ENCODE results near the gene XYLT2. TPM values are rescaled to one million over a fixed set of nuclear protein-coding genes. Genes with fewer than 3 reads are reported as not detected.

The XYLT2 gene
- total and polyA plus RNA-seq, 9 of the 15 experiments (the other 6 are each of a cell fraction or from before 2014, with no cell fraction given): 0.63 to 9.1 (median 4.3) TPM

DNA sequence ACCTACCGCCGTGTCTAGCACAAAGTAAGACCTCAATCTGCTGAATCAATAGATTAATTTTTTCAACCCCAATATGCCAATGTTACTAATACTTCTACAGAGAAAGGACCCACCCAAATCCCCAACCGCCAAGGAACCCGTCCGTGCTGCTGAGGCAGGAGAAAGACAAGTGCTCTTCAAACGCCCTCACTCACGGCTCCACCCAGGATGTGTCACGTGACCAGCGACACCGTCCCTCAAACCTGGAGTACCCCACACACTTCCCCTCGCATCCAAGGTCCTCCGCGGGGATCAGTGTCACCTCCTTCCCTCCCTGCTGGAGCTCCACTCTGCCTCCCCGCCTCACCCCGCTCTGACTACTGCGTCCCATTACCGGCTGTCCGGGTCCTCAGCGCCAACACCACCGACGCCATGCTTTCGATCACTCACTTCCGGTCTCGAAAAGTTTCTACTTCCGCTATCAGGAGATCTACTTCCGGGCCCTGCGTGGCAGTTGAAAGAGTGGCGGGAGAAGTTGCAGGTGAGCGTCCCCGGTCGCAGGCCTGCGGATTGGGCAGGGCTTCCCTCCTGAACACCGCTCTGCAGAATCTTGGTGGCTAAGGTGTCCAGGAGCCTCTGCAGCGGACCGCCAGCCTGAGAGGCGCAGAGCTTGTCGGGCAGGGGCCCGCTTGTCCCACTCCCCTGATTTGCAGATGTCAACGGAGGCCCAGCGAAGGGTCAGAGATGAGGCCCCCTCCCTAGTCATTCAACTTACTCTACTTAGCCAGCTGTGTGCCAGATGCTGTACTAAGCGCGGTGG is 27.0 kb downstream of the XYLT2 start, which contains the start of the genes EME1 and MRPL27 (continued):
- TF ChIP-seq, protein P1, sequence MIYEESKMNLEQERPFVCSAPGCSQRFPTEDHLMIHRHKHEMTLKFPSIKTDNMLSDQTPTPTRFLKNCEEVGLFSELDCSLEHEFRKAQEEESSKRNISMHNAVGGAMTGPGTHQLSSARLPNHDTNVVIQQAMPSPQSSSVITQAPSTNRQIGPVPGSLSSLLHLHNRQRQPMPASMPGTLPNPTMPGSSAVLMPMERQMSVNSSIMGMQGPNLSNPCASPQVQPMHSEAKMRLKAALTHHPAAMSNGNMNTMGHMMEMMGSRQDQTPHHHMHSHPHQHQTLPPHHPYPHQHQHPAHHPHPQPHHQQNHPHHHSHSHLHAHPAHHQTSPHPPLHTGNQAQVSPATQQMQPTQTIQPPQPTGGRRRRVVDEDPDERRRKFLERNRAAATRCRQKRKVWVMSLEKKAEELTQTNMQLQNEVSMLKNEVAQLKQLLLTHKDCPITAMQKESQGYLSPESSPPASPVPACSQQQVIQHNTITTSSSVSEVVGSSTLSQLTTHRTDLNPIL (CRISPR knock-in tag; IDR thresholded peaks at IDR 0.05): no peak
- TF ChIP-seq ETV6 (IDR thresholded peaks at IDR 0.05; ENCODE audit: borderline replicate concordance in 1 of 2, low read depth in 2 of 2, low read length in 1 of 2) (peak; percentile 52 to 80; a peak in 2 of 4 replicates), ETV6 (CRISPR knock-in tag; IDR thresholded peaks at IDR 0.05; ENCODE audit: borderline replicate concordance) (no peak), KDM4B (IDR thresholded peaks at IDR 0.05; ENCODE audit: borderline replicate concordance in 2 of 2, low read depth in 1 of 2) (peak in 1 of 2 experiments; percentile 93; a peak in 2 of 4 replicates), PML (IDR thresholded peaks at IDR 0.05; ENCODE audit: low read length) (peak; percentile 88), FOXP1 (CRISPR knock-in tag; IDR thresholded peaks at IDR 0.05) (peak; percentile 95), NR1H2 (CRISPR knock-in tag; IDR thresholded peaks at IDR 0.05) (peak; percentile 98), ZNF668 (CRISPR knock-in tag; IDR thresholded peaks at IDR 0.05) (no peak), KLF10 (CRISPR knock-in tag; IDR thresholded peaks at IDR 0.05) (no peak), KHSRP (IDR thresholded peaks at IDR 0.05) (no peak), ZC3H4 (CRISPR knock-in tag; IDR thresholded peaks at IDR 0.05; ENCODE audit: borderline replicate concordance) (no peak), ZNF695 (CRISPR knock-in tag; IDR thresholded peaks at IDR 0.05) (no peak), GTF2E2 (tag; IDR thresholded peaks at IDR 0.05) (peak; percentile 95), MAFG (tag; conservative IDR thresholded peaks at IDR 0.05) (0 out of 2 replicates have a peak, but pooled peaks have one; percentile 45), CBX3 (IDR thresholded peaks at IDR 0.05; ENCODE audit: borderline replicate concordance in 1 of 2, low read length in 2 of 2) (no peak; a peak in 1 of 3 replicates)
- TF ChIP-seq, protein P2, sequence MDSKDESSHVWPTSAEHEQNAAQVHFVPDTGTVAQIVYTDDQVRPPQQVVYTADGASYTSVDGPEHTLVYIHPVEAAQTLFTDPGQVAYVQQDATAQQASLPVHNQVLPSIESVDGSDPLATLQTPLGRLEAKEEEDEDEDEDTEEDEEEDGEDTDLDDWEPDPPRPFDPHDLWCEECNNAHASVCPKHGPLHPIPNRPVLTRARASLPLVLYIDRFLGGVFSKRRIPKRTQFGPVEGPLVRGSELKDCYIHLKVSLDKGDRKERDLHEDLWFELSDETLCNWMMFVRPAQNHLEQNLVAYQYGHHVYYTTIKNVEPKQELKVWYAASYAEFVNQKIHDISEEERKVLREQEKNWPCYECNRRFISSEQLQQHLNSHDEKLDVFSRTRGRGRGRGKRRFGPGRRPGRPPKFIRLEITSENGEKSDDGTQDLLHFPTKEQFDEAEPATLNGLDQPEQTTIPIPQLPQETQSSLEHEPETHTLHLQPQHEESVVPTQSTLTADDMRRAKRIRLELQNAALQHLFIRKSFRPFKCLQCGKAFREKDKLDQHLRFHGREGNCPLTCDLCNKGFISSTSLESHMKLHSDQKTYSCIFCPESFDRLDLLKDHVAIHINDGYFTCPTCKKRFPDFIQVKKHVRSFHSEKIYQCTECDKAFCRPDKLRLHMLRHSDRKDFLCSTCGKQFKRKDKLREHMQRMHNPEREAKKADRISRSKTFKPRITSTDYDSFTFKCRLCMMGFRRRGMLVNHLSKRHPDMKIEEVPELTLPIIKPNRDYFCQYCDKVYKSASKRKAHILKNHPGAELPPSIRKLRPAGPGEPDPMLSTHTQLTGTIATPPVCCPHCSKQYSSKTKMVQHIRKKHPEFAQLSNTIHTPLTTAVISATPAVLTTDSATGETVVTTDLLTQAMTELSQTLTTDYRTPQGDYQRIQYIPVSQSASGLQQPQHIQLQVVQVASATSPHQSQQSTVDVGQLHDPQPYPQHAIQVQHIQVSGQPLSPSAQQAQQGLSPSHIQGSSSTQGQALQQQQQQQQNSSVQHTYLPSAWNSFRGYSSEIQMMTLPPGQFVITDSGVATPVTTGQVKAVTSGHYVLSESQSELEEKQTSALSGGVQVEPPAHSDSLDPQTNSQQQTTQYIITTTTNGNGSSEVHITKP (IDR thresholded peaks at IDR 0.05; ENCODE audit: partially characterized antibody): peak; percentile 42
- TF ChIP-seq, protein P3, sequence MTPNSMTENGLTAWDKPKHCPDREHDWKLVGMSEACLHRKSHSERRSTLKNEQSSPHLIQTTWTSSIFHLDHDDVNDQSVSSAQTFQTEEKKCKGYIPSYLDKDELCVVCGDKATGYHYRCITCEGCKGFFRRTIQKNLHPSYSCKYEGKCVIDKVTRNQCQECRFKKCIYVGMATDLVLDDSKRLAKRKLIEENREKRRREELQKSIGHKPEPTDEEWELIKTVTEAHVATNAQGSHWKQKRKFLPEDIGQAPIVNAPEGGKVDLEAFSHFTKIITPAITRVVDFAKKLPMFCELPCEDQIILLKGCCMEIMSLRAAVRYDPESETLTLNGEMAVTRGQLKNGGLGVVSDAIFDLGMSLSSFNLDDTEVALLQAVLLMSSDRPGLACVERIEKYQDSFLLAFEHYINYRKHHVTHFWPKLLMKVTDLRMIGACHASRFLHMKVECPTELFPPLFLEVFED (CRISPR knock-in tag; conservative IDR thresholded peaks at IDR 0.05): peak; percentile 90
- TF ChIP-seq, protein P4, sequence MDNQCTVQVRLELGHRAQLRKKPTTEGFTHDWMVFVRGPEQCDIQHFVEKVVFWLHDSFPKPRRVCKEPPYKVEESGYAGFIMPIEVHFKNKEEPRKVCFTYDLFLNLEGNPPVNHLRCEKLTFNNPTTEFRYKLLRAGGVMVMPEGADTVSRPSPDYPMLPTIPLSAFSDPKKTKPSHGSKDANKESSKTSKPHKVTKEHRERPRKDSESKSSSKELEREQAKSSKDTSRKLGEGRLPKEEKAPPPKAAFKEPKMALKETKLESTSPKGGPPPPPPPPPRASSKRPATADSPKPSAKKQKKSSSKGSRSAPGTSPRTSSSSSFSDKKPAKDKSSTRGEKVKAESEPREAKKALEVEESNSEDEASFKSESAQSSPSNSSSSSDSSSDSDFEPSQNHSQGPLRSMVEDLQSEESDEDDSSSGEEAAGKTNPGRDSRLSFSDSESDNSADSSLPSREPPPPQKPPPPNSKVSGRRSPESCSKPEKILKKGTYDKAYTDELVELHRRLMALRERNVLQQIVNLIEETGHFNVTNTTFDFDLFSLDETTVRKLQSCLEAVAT (IDR thresholded peaks at IDR 0.05): no peak; a peak in 2 of 4 replicates
- TF ChIP-seq, protein P5, sequence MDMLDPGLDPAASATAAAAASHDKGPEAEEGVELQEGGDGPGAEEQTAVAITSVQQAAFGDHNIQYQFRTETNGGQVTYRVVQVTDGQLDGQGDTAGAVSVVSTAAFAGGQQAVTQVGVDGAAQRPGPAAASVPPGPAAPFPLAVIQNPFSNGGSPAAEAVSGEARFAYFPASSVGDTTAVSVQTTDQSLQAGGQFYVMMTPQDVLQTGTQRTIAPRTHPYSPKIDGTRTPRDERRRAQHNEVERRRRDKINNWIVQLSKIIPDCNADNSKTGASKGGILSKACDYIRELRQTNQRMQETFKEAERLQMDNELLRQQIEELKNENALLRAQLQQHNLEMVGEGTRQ (CRISPR knock-in tag; IDR thresholded peaks at IDR 0.05): peak; percentile 95

All from K562 (cell line).